ENCODE measurements around the gene SLC47A2. TPM values are rescaled to one million over a fixed set of nuclear protein-coding genes. Genes with fewer than 3 reads are reported as not detected.

SLC47A2 gene
- total and polyA plus RNA-seq, 2 of the 13 experiments (the other 11 are each of a cell fraction or from before 2014, with no cell fraction given): 0.04 TPM; not detected in 1

DNA sequence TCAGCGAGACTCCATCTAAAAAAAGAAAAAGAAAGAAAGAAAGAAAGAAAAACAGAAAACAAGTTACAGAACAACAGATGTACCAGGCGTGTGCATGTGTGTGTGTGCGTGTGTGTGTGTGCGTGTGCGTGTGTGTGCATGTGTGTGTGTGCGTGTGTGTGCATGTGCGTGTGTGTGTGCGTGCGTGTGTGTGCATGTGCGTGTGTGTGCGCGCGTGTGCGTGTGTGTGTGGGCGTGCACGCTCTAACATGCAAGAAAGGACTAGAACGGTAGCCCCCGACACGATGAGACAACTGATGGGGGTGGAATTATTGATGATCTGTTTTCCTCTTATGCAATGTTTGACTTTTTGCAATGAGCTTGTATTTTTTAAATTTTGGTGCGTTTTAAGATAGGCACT lies 30.1 kb upstream of the SLC47A2 start:
- no peak for FAIRE-seq
- Histone ChIP-seq H3K79me2 (ENCODE audit: insufficient read depth, low read length) (no peaks in the 10 kb centered on the region), H2AFZ (ENCODE audit: low read length) (no peak overlapping the region), H3K27ac (ENCODE audit: extremely low read length, insufficient read depth, low read length) (no peak overlapping the region), H3K36me3 (replicated peaks in 1 of 2; ENCODE audit: control insufficient read depth in 1 of 2, insufficient read depth in 2 of 2, low read length in 2 of 2) (no peaks in the 10 kb centered on the region), H3K27me3 (ENCODE audit: control insufficient read depth in 1 of 2, insufficient read depth in 2 of 2, low read length in 2 of 2) (no peaks in the 10 kb centered on the region), H3K9me3 (ENCODE audit: low read length) (no peaks in the 10 kb centered on the region), H3K9ac (ENCODE audit: insufficient read depth, low read depth, low read length) (no peak overlapping the region), H3K4me2 (ENCODE audit: low read depth, low read length) (no peak overlapping the region), H3K4me3 (replicated peaks in 1 of 3; ENCODE audit: insufficient read depth in 1 of 3, low read depth in 2 of 3, low read length in 3 of 3) (no peak overlapping the region), H4K20me1 (ENCODE audit: insufficient read depth, low read length) (no peaks in the 10 kb centered on the region), H3K4me1 (ENCODE audit: insufficient read depth, low read length) (peaks cover 53% of the 10 kb centered on the region)
- ATAC-seq: no peak
- CTCF ChIA-PET (ENCODE audit: low intra/inter-chr PET ratio, low total read pairs): no interaction called here
- POLR2A ChIA-PET: no interaction called here
- in situ Hi-C loops (cut with HindIII; ENCODE audit: extremely low pct_ligation_motif_present, low pct_unique_long_range_greater_than_20kb) (no loop called here), intact Hi-C loops (cut with micrococcal nuclease; ENCODE audit: unreplicated experiment) (no loop called here)
- WGBS (ENCODE audit: low lambda C conversion rate): 87% methylated on average over 20 of the region's 20 CpGs
- no peak for TF ChIP-seq ZNF512 (CRISPR knock-in tag; IDR thresholded peaks at IDR 0.05)
- TF ChIP-seq, protein P1, sequence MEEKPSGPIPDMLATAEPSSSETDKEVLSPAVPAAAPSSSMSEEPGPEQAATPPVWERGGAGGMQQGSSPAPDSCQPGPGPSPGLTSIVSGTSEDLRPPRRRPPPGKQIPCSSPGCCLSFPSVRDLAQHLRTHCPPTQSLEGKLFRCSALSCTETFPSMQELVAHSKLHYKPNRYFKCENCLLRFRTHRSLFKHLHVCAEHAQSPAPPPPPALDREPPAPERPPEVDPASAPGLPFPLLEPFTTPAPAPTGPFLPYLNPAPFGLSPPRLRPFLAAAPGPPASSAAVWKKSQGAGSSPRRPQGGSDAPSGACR (CRISPR knock-in tag; IDR thresholded peaks at IDR 0.05): no peak
- TF ChIP-seq ZNF44 (CRISPR knock-in tag; IDR thresholded peaks at IDR 0.05): no peak
- no peak for TF ChIP-seq NFE2 (CRISPR knock-in tag; IDR thresholded peaks at IDR 0.05)
- no peak for TF ChIP-seq IKZF4 (CRISPR knock-in tag; IDR thresholded peaks at IDR 0.05; ENCODE audit: borderline replicate concordance, low read depth, not compliant biosample characterization)
- TF ChIP-seq ZNF20 (CRISPR knock-in tag; IDR thresholded peaks at IDR 0.05): no peak
- no peak for DNase-seq (ENCODE audit: low spot score)
- no TSS peak for BruUV-seq (replicated peaks)
